Gastroesophageal sphincter (tissue), 4 donors: ENCODE results near the gene LEPR. TPM values are rescaled to one million over a fixed set of nuclear protein-coding genes. Genes with fewer than 3 reads are reported as not detected.

Experiments used
- ATAC-seq: fragments of 150-250 bp; one replicate; pipeline ENCODE4 v1.9.1; 2016; ENCODE audit warnings: mild to moderate bottlenecking, moderate library complexity
- H3K27ac ChIP-seq, 4 donors: fragments of 200-600 bp; sonication (generic) in 3 of 4; 1 replicate in 3 of 4; 2 replicates in 1 of 4; pipeline ENCODE4 v1.5.1; 2016 to 2019
- H3K27me3 ChIP-seq: fragments of 200-600 bp; sonication (generic); one replicate; pipeline ENCODE4 v1.5.1; 2019
- H3K36me3 ChIP-seq, 2 donors: fragments of 200-600 bp; sonication (generic); one replicate each; pipeline ENCODE4 v1.5.1; 2019; ENCODE audit warnings: control low read depth in 1 of 2
- H3K4me1 ChIP-seq, 3 donors: fragments of 200-600 bp; sonication (generic); 1 replicate in 2 of 3; 2 replicates in 1 of 3; pipeline ENCODE4 v1.5.1; 2016 to 2019; ENCODE audit warnings: control low read depth in 2 of 3
- H3K4me3 ChIP-seq, 2 donors: fragments of 200-600 bp; sonication (generic); one replicate each; pipeline ENCODE4 v1.5.1; 2019; ENCODE audit warnings: mild to moderate bottlenecking in 1 of 2, moderate library complexity in 1 of 2
- H3K9me3 ChIP-seq, 3 donors: fragments of 200-600 bp; sonication (generic); one replicate each; pipeline ENCODE4 v1.5.1; 2017 to 2019; ENCODE audit warnings: control low read depth in 2 of 3
- EP300 ChIP-seq: sonication (generic); formaldehyde crosslinking; IDR thresholded peaks from one replicate; pipeline ENCODE4 v1.6.1; 2017; ENCODE audit warnings: antibody characterized with exemption, mild to moderate bottlenecking
- POLR2A ChIP-seq, 2 donors: fragments of 450-650 bp; IDR thresholded peaks; one replicate each; pipeline ENCODE4 v1.6.1; 2017; ENCODE audit warnings: antibody characterized with exemption in 2 of 2, mild to moderate bottlenecking in 2 of 2, moderate library complexity in 1 of 2
- POLR2AphosphoS5 ChIP-seq: sonication (generic); formaldehyde crosslinking; IDR thresholded peaks from one replicate; pipeline ENCODE4 v1.6.1; 2017; ENCODE audit warnings: antibody characterized with exemption
- WGBS, 2 donors: methylation state at CpG; one replicate each; pipeline ENCODE4 v1.1.5; 2018; ENCODE audit warnings: low coverage in 1 of 2; 5-methylcytosine and 5-hydroxymethylcytosine counted together
- total RNA-seq, 4 donors: library from RNA; depleted of rRNA; stranded (reverse); fragments of >200 nt; gene quantifications; one replicate each; pipeline ENCODE4 v1.1.0, GENCODE V29; 2016
- TF ChIP-seq, protein P1 (sequence below), 4 experiments: fragments of 200-600 bp in 2 of 4; fragments of 450-650 bp in 2 of 4; sonication (generic) in 1 of 4; IDR thresholded peaks; one replicate each; pipeline ENCODE4 v1.5.1; 2017 to 2019; ENCODE audit warnings: antibody characterized with exemption in 4 of 4, mild to moderate bottlenecking in 2 of 4, moderate library complexity in 2 of 4

Gene LEPR
- total RNA-seq, 4 donors from 2014 or later: 11.0 to 51.1 (median 15.0) TPM

DNA sequence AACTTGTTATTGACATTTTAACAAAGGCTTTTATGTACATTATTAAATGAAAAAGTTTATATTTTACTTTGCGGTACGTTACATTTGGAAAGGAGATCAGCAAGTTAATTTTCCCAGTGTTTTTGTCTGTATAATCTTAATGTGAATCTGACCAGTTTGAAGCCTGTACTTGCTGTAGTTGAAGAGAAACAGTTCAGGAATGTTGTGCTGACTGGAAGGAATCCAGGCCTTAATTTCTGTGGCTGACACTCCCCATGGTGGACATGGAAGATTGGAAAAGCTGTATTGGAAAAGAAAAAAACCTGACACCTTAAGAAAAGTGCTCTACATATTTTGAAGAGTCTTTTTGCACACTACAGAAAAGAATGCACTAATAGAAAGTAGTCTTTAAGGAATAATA lies 15.5 kb downstream of the LEPR start:
- H3K36me3 ChIP-seq: peaks cover 0 to 25% of the 10 kb centered on the region in 2 donors
- no peak for ATAC-seq
- peak overlapping the region in 1 of 4 donors; percentile 19 for H3K27ac ChIP-seq
- 7 to 46% methylated on average over 2 of the region's 2 CpGs for WGBS, 2 donors
- H3K9me3 ChIP-seq: no peaks in the 10 kb centered on the region
- H3K27me3 ChIP-seq: no peaks in the 10 kb centered on the region
- H3K4me3 ChIP-seq: no peak overlapping the region
- H3K4me1 ChIP-seq: peaks cover 0 to 21% (median 5%) of the 10 kb centered on the region in 3 donors
- TF ChIP-seq POLR2AphosphoS5 (no peak), POLR2A (IDR thresholded peaks at IDR 0.05) (no peak), EP300 (no peak)
- TF ChIP-seq, protein P1, sequence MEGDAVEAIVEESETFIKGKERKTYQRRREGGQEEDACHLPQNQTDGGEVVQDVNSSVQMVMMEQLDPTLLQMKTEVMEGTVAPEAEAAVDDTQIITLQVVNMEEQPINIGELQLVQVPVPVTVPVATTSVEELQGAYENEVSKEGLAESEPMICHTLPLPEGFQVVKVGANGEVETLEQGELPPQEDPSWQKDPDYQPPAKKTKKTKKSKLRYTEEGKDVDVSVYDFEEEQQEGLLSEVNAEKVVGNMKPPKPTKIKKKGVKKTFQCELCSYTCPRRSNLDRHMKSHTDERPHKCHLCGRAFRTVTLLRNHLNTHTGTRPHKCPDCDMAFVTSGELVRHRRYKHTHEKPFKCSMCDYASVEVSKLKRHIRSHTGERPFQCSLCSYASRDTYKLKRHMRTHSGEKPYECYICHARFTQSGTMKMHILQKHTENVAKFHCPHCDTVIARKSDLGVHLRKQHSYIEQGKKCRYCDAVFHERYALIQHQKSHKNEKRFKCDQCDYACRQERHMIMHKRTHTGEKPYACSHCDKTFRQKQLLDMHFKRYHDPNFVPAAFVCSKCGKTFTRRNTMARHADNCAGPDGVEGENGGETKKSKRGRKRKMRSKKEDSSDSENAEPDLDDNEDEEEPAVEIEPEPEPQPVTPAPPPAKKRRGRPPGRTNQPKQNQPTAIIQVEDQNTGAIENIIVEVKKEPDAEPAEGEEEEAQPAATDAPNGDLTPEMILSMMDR (IDR thresholded peaks at IDR 0.05): no peak

DNA sequence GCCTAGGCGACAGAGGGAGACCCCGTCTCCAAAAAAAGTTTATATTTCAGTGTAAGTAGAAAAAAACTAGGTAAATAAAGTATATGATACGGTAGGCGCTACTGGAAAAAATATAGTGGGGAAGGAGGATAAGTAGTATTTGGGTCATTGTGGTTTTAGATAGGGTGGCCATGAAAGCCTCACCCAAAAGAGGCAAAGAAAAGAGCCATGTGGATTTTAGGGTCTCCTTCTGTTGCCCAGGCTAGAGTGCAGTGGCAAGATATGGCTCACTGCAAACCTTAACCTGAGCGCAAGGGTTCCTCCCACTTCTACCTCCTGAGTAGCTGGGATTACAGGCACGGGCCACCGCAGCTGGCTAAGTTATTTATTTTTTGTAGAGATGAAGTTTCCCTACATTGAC lies 17.1 kb downstream of the LEPR start:
- Histone ChIP-seq H3K9me3 (no peaks in the 10 kb centered on the region), H3K4me1 (peaks cover 0 to 11% (median 5%) of the 10 kb centered on the region in 3 donors), H3K27me3 (no peaks in the 10 kb centered on the region), H3K36me3 (peaks cover 0 to 12% of the 10 kb centered on the region in 2 donors), H3K27ac (no peak overlapping the region), H3K4me3 (no peak overlapping the region)
- 90 to 97% methylated on average over 6 to 7 of the region's 7 CpGs for WGBS, 2 donors
- TF ChIP-seq EP300: no peak
- TF ChIP-seq POLR2AphosphoS5: no peak
- TF ChIP-seq, protein P1 (IDR thresholded peaks at IDR 0.05): no peak
- no peak for TF ChIP-seq POLR2A (IDR thresholded peaks at IDR 0.05)
- no peak for ATAC-seq

DNA sequence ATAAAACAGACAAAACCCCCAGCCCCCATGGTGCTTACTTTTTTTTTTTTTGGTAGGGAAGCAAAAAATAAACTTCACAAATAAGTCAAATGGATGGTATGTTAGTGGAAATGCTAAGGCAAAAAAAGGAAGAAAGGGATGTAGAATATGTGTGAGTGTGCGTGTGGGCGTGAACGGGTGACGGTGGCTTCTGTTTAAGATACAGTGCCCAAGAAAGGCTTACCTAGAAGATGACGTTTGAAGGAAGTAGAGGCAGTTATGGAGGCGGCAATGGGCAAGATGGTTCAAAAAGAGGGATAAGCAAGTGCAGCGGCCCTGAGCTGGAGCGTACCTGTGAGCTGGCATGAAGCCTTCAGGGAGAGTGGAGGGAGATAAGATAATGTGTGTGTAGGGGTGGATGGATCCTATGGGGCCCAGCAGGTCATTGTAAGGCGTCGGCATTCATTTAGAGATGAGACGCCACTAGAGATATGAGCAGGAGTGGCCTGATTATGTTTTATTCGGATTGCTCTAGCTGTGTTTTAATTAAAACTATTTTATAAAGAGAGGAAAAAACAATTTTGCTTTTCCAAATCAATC lies 19.9 kb downstream of the LEPR start:
- 78 to 91% methylated on average over 10 to 12 of the region's 12 CpGs for WGBS, 2 donors
- Histone ChIP-seq H3K27ac (no peak overlapping the region), H3K4me3 (no peak overlapping the region), H3K4me1 (peaks cover 0 to 10% (median 5%) of the 10 kb centered on the region in 3 donors), H3K36me3 (no peaks in the 10 kb centered on the region), H3K27me3 (no peaks in the 10 kb centered on the region), H3K9me3 (no peaks in the 10 kb centered on the region)
- TF ChIP-seq POLR2AphosphoS5 (no peak), POLR2A (IDR thresholded peaks at IDR 0.05) (no peak), EP300 (no peak)
- TF ChIP-seq, protein P1 (IDR thresholded peaks at IDR 0.05): no peak
- ATAC-seq: no peak

DNA sequence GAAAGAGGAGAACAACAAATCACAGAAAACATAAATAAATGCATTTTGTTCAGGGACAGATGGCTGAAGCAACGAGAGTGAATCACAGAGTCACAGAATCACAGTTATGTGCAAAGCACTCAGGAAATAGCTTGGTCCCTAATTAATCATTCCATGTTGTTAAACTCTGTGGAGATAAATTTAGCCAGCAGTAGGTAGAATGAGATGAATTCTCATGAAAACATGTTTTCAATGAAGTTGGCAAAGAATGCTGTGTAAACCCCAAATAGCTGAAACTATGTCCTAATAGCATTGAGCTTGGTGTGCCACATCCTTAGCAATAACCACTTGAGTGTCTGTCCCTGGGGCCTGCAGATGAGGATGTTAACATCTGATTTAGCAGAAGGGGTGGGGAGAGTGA lies 20.4 kb downstream of the LEPR start:
- no peak overlapping the region for H3K4me3 ChIP-seq
- TF ChIP-seq POLR2A (IDR thresholded peaks at IDR 0.05) (no peak), POLR2AphosphoS5 (no peak), EP300 (no peak)
- TF ChIP-seq, protein P1 (IDR thresholded peaks at IDR 0.05): no peak
- no peak overlapping the region for H3K27ac ChIP-seq
- WGBS, 2 donors: 31 to 40% methylated on average over 1 of the region's 1 CpG
- no peaks in the 10 kb centered on the region for H3K9me3 ChIP-seq
- H3K4me1 ChIP-seq: peaks cover 0 to 6% (median 3%) of the 10 kb centered on the region in 3 donors
- no peak for ATAC-seq
- H3K36me3 ChIP-seq: no peaks in the 10 kb centered on the region
- H3K27me3 ChIP-seq: no peaks in the 10 kb centered on the region

DNA sequence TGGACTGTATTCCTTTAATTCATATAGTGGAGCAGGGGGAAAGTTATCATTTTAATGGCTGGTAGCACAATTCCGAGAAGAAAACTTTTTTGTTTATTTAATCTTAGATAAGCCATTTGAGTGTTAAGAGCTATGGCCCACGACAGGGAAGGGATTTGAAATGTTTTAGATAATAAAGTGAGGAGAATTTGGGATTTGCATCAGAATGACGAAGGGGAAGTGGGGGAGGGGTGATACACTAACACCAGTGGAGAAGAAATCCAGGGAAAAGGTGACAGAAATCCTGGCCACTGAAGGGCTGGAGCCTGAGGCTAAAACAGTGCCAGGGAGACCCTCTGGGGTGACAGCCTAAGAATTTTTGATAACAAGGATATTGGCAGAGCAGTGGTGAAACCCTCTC lies 21.0 kb downstream of the LEPR start:
- ATAC-seq: no peak
- Histone ChIP-seq H3K36me3 (no peaks in the 10 kb centered on the region), H3K27ac (no peak overlapping the region), H3K27me3 (no peaks in the 10 kb centered on the region), H3K4me3 (no peak overlapping the region), H3K4me1 (peaks cover 0 to under 1% (median 0%) of the 10 kb centered on the region in 3 donors), H3K9me3 (no peaks in the 10 kb centered on the region)
- 26 to 29% methylated on average over 3 of the region's 3 CpGs for WGBS, 2 donors
- TF ChIP-seq POLR2AphosphoS5 (no peak), POLR2A (IDR thresholded peaks at IDR 0.05) (no peak), EP300 (no peak)
- TF ChIP-seq, protein P1 (IDR thresholded peaks at IDR 0.05): no peak
